ENCODE data around the gene ASB18.

GRCh38 chr2:236209535-236209934 is 54.7 kb downstream of the ASB18 start:
- TF ChIP-seq CTCF (IDR thresholded peaks at IDR 0.05; ENCODE audit: low read depth, low read length) (no peak), EZH2phosphoT487 (IDR thresholded peaks at IDR 0.05; ENCODE audit: low read depth) (no peak)

All from OCI-LY3 (cell line).